GM18909 (cell line): Measurements from ENCODE around the gene GRM3.

ENCODE experiments used
- ATAC-seq: cut with Tn5 transposase; IDR thresholded peaks from one replicate; pipeline ENCODE4 v1.9.1; 2021; ENCODE audit warnings: mild to moderate bottlenecking; ENCODE audit not compliant: unreplicated experiment, poor library complexity

The GRM3 gene

GRCh38 chr7:86784765-86785164 lies 141.1 kb downstream of the GRM3 start:
- ATAC-seq: no peak

GRCh38 chr7:86785641-86786040 lies 141.9 kb downstream of the GRM3 start:
- ATAC-seq: peak; percentile 88

GRCh38 chr7:86786376-86786775 lies 142.7 kb downstream of the GRM3 start:
- no peak for ATAC-seq

GRCh38 chr7:86788948-86789347 lies 145.2 kb downstream of the GRM3 start:
- ATAC-seq: peak; percentile 41

- peak; percentile 60 for ATAC-seq
Measured at GRCh38 chr7:86790383-86790782, 146.7 kb downstream of the GRM3 start.

- ATAC-seq: no peak
Measured at GRCh38 chr7:86792260-86792659, 148.6 kb downstream of the GRM3 start.

- ATAC-seq: no peak
Measured at GRCh38 chr7:86793136-86793535, 149.4 kb downstream of the GRM3 start.

- peak; percentile 51 for ATAC-seq
Measured at GRCh38 chr7:86814661-86815379, 171.1 kb downstream of the GRM3 start.

GRCh38 chr7:86815556-86815955 lies 171.8 kb downstream of the GRM3 start:
- no peak for ATAC-seq

- no peak for ATAC-seq
Measured at GRCh38 chr7:86818903-86819302, 175.2 kb downstream of the GRM3 start.

GRCh38 chr7:86823769-86824168 lies 180.1 kb downstream of the GRM3 start:
- no peak for ATAC-seq

- no peak for ATAC-seq
Measured at GRCh38 chr7:86825264-86825663, 181.6 kb downstream of the GRM3 start.

GRCh38 chr7:86826948-86827347 lies 183.2 kb downstream of the GRM3 start:
- no peak for ATAC-seq

- ATAC-seq: no peak
Measured at GRCh38 chr7:86833360-86833759, 189.7 kb downstream of the GRM3 start.

GRCh38 chr7:86837235-86837634 lies 193.5 kb downstream of the GRM3 start:
- no peak for ATAC-seq

- ATAC-seq: no peak
Measured at GRCh38 chr7:86844608-86845007, 200.9 kb downstream of the GRM3 start.

GRCh38 chr7:86846494-86847190 lies 202.9 kb downstream of the GRM3 start:
- ATAC-seq: no peak

- ATAC-seq: no peak
Measured at GRCh38 chr7:86848226-86848625, 204.5 kb downstream of the GRM3 start.

GRCh38 chr7:86851566-86851965 lies 207.9 kb downstream of the GRM3 start:
- no peak for ATAC-seq

GRCh38 chr7:86863452-86863851 lies 219.7 kb downstream of the GRM3 start:
- peak; percentile 83 for ATAC-seq

GRCh38 chr7:86867163-86867762 lies 223.6 kb downstream of the GRM3 start:
- ATAC-seq: no peak

GRCh38 chr7:86876146-86876545 lies 232.4 kb downstream of the GRM3 start:
- ATAC-seq: no peak
